Measurements from ENCODE around the gene SLC1A2.

DNA sequence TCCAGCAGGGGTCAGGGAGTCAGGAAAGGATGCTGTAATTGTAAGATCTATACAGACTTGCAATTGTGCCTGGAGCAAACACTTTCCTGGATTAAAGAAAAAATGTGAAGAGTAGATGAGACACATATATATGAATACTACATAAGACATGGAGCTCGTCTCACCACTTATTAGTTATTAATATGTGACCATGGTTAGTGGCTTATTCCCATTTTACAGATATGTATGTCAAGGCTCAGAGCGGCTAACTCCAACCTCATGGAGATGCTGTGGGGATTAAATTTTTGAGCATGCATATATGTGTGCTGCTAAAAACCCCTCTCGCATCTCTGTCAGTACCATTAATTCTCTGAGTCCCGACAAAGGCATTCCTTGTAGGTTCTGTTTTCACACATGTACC, 125.7 kb downstream of the SLC1A2 start:
- TF ChIP-seq, protein P1, sequence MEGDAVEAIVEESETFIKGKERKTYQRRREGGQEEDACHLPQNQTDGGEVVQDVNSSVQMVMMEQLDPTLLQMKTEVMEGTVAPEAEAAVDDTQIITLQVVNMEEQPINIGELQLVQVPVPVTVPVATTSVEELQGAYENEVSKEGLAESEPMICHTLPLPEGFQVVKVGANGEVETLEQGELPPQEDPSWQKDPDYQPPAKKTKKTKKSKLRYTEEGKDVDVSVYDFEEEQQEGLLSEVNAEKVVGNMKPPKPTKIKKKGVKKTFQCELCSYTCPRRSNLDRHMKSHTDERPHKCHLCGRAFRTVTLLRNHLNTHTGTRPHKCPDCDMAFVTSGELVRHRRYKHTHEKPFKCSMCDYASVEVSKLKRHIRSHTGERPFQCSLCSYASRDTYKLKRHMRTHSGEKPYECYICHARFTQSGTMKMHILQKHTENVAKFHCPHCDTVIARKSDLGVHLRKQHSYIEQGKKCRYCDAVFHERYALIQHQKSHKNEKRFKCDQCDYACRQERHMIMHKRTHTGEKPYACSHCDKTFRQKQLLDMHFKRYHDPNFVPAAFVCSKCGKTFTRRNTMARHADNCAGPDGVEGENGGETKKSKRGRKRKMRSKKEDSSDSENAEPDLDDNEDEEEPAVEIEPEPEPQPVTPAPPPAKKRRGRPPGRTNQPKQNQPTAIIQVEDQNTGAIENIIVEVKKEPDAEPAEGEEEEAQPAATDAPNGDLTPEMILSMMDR (conservative IDR thresholded peaks at IDR 0.05; ENCODE audit: low read length) = no peak
- TF ChIP-seq EZH2phosphoT487 (IDR thresholded peaks at IDR 0.05; ENCODE audit: borderline replicate concordance) = no peak

Measured in Loucy (cell line).